Dermis microvascular lymphatic vessel endothelial cell (primary cell): ENCODE measurements around the gene SHC1. TPM values are rescaled to one million over a fixed set of nuclear protein-coding genes. Genes with fewer than 3 reads are reported as not detected.

Source experiments
- DNase-seq, 2 donors: peaks; one replicate each; pipeline versions ENCODE4 v3.0.0 to v3.0.0-alpha.2; 2010; ENCODE audit warnings: low read depth in 2 of 2
- total RNA-seq: library from RNA; depleted of rRNA; stranded (reverse); fragments of >200 nt; gene quantifications from 2 replicates; pipeline ENCODE4 v1.2.1, GENCODE V29; 2014

SHC1 gene
- total RNA-seq, 1 donor from 2014 or later = 217 TPM

- DNase-seq = no peak
Observed at GRCh38 chr1:155008015-155008941, 37.7 kb upstream of the SHC1 start.

- no peak for DNase-seq
Observed at GRCh38 chr1:155007251-155007828, 36.8 kb upstream of the SHC1 start.

GRCh38 chr1:155006601-155007101 lies 36.1 kb upstream of the SHC1 start:
- no peak for DNase-seq

- no peak for DNase-seq
Observed at GRCh38 chr1:155005076-155006011, 34.8 kb upstream of the SHC1 start.

- no peak for DNase-seq
Observed at GRCh38 chr1:155004352-155005075, 34.0 kb upstream of the SHC1 start.

GRCh38 chr1:155003766-155004351 lies 33.3 kb upstream of the SHC1 start:
- DNase-seq = peak in 1 of 2 donors; percentile 39

- DNase-seq = peak in 1 of 2 donors; percentile 35
Observed at GRCh38 chr1:155003227-155003765, 32.7 kb upstream of the SHC1 start.

GRCh38 chr1:155002464-155003226 lies 32.1 kb upstream of the SHC1 start, which contains the start of gene ZBTB7B:
Gene ZBTB7B (plus strand): TSS chr1:155002802. CDS start chr1:155014661, 11,859 bp downstream.
- peak in 1 of 2 donors; percentile 40 for DNase-seq

GRCh38 chr1:155001675-155002463 lies 31.3 kb upstream of the SHC1 start:
- DNase-seq = peak; percentile 96 to 99

- no peak for DNase-seq
Observed at GRCh38 chr1:155001425-155001674, 30.8 kb upstream of the SHC1 start.

- DNase-seq = peak; percentile 61 to 81
Observed at GRCh38 chr1:155000726-155001424, 30.3 kb upstream of the SHC1 start.

GRCh38 chr1:155000411-155000725 lies 29.8 kb upstream of the SHC1 start:
- DNase-seq = no peak

GRCh38 chr1:154999571-155000410 lies 29.2 kb upstream of the SHC1 start:
- DNase-seq = no peak

- peak in 1 of 2 donors; percentile 58 for DNase-seq
Observed at GRCh38 chr1:154998818-154999570, 28.4 kb upstream of the SHC1 start.

- DNase-seq = no peak
Observed at GRCh38 chr1:154998201-154998780, 27.7 kb upstream of the SHC1 start.
